Fibroblast of skin of right quadriceps (primary cell): ENCODE data around the gene KLRC3.
"Not testable (repeated sequence)": the region's sequence is repeated elsewhere in the genome, so short reads cannot be mapped to it uniquely, and the experiment has no call there.

Experiments
- DNase-seq: peaks from one replicate; pipeline ENCODE4 v3.0.0-alpha.2; 2013

The KLRC3 gene

DNA sequence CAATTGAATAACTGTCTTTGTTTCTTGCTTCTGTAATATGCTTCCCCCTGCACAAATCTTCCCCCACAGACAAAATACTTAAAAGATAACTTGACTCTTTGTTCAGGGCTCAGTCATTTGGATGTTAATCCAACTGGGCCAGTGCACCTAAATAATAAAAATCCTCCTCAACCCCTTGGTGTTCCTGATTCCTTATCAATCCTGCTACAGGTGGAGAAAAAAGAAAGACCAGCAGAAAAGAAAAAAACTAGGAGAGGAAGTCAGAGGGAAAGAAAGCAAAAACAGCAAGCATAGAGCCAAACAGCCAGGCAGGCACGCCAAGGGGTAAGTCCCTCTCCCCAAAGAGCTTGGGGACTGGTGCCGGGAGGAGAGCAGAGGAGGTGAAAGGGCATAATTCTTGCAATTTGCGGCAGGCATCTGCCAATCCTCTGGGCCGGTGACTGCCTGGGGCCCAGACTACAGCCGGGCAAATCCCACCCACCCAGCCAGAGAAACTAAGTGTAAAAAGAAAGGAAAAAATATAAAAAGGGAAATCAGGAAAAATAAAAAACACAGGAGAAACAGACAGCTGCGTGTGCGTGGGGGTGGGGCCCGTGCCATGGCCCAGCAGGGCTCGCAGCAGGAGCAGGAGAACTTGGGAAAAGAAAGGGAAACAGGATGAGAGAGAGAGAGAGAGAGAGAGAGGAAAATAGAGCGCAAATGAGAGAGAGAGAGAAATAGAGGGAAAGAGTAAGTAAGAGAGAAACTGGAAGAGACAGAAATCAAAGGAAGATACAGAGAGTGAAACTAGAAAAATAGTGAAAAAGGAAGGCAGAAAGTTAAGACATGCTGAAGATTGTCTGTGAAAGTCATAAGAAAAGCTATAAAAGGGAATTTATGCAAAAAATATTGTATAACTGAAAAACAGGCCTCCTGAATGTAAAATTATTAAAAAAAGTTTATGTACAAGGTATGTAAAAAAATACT, 51.9 kb downstream of the KLRC3 start:
- DNase-seq = no peak

DNA sequence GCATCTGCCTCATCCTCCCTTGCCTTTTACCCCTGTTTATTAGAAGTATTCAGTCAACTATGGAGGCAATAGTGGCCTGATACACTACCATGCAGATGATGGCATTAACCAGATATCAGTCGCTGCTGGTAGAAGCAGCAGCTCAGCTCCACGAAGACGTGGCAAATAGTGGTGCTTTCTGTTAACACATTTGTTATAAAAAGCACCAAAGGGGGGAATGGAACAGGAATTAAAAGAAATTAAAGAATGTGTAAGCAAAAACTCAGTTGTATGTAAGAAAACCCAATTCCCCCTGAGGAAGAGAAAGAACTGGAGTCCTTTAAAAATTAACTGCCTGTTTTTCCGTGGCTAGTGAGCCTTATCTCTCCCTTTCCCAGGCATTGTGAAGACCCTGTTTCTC, 52.7 kb downstream of the KLRC3 start:
- not testable (repeated sequence) for DNase-seq

DNA sequence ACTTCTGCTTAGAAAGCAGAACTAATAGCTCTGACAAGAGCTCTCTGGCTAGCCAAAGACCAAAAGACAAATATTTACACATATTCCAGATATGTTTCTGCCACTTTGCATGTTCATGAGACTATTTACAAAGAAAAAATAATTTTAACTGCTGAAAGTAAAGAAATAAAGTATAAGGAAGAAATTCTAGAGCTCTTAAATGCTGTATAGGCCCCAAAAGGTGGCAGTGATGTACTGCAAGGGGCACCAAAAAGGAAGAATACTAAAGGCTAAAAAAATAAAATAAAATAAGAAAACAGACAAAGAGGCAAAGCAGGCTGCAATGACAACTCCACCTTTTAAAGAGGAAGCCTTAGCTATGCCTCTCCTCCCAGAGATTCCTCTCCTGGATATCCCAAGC, 53.5 kb downstream of the KLRC3 start:
- DNase-seq = peak; percentile 31

DNA sequence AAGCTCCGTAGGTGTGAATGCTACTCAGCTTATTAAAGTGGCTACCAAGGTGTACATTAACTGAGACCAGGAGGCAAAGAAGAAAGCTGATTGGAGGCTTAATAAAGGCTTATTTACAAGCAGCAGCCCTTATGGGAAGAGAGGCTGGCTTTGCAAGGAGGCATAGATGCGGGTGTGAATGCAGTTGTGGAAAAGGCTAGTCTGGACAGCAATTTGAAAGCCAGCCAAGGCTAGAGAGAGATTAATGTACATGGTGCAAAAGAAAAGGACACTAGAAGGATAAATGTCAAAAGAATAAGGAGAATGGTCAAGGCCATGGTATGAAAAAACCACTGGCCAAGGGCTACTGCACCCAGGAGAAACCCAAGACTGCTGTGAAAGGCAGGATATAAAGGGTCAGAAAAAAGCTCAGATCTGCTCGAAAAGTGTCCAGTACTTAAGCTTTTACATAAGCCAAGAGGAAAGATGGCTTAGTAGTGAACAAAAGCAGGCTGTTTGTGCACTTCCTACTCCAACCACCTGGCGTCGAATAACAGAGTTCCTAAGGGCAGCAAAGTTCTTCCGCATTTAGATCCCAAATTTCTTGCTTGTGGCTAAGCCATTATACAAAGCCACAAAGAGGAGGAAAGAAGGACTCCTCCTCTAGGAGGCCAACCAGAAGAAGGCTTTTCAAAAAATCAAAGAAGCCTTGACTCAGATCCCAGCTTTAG, 54.5 kb downstream of the KLRC3 start:
- peak; percentile 36 for DNase-seq

DNA sequence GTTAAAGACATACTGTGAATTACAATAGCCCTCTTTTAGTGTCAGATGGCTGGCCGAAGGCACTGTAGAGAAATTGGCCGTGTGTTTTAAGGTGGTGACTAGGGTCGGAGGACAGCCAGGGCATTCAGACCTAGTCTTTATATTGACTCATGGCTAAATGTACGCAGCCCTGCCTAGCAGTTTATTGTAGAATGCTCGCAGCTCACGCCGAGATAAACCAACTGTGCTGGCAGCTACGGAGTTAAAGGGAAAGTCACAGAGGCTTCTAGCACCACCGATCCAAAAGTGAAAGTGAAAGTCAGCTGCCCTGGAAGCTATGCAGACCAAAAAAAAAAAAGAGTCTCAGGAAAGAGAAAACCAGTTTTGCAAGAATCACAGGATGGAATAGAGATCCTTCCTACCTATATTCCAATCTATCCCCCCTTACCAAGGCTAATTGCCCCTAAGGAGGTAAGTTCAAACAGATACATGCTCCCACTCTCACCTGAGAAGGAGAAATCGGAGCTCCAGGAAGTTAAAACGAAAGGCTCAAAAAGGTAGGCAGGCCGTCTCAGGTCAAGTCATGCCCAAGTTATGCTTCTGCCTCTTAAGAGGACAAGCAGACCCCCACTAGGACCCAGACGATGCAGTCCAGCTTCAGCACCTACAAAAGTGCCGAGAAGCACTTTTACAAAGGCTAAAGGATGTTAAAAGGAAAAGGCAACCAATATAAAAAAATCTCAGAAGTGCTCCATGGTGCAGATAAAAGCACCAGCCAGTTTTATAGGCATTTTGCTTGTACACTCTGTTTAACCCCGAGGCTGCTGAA, 55.4 kb downstream of the KLRC3 start:
- DNase-seq = peak; percentile 78

DNA sequence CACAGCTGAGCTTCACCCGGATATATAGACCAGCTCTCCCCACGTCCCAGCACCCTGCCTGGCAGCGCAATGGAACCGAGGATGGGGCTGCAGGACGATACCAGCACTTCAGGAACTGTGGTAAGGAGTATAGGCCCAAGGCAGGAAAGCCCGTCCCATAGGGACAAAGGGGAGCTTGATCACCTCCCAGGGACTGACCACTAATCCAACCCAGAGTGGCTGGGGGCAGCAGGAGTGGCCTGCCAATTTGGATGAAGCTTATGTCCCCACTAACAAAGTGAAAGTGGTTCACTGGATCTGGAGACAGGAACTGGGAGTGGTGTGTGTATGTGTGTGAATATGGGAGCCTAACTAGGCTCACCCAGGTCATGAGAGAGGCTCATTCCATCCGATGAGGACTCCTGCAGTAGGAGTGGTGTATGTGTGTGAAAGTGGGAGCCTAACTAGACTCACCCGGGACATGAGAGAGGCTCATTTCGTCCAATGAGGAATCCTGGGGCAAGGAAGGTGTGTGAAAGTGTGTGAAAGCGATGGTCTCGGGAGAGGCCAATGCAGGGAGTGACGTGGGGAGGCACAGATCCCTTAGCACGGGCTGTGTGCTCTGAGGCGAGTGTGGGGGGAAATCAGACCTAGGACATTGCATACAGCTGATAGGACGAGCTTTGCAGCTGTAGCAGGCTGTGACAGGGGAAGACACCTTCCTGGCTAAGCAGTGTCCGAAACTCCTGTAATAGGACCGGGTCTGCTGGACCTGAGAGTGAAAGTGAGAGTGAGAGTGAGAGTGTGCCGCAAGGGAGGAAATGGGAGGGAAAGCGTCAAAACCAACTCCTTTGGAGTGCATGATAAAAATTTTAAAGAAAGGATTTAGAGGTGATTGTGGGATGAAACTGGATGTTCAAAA, 56.2 kb downstream of the KLRC3 start:
- peak; percentile 43 for DNase-seq

DNA sequence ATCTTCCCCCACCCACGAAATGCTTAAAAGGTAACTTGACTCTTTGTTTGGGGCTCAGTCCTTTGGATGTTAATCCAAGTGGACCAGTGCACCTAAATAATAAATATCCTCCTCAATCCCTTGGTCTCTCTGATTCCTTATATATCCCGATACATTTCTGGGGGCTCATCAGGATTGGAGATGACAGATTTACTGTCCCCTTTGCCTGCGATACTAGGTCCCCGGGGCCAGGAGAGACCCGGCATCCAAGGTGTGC, 56.8 kb downstream of the KLRC3 start:
- DNase-seq = no peak

DNA sequence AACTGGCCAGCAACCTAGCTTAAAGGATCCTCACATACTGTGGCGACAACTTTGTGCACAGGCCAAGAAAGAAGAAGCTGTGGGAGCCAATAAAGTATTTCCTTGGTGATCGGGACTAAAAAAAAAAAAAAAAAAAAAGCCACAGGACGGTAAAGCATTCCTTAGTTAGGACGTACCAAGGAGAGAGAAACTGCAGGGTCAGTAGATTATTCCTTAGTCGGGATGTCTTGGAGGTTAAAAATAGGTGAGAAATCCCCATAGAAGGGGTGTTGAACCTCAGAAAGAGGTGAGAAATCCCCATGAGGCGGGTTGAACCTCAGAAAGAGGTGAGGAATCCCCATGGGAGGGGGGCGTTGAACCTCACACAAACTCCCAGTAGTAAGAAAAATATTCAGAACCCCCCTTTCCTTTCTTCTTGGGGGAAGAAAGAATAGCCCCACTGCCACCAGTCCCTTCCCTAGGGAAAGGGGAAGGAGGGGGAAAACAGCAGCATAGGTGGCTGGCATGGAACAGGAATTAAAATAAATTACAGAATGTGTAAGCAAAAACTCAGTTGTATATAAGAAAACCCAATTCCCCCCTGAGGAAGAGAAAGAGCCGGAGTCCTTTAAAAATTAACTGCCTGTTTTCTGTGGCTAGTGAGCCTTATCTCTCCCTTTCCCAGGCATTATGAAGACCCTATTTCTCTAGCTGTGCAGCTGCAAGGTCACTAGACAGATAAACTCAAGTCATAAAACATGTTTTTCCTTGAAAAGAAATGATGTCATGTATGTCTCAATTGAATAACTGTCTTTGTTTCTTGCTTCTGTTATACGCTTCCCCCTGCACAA, 57.4 kb downstream of the KLRC3 start:
- no peak for DNase-seq

DNA sequence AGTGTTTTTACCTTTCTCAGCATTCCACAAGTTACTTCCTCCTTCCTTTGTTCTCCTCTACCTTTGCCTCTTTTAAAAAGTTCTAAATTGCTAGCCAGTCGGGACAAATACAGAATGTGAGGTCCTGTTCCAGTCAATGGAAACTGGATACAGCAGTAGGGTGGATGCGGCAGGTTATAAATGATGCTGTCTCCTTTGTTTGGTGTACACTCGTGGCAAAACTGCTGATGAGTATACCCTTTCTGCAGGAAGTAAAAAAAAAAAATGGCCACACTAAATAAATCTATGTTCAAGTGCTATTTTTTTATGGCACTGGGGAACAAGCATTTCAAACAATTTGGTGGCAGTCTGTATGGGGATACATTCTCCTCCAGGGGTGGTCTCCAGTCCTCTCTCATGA, 58.1 kb downstream of the KLRC3 start:
- DNase-seq = no peak
